ENCODE measurements around the gene TBC1D21. TPM values are rescaled to one million over a fixed set of nuclear protein-coding genes. Genes with fewer than 3 reads are reported as not detected.

Gene TBC1D21, protein sequence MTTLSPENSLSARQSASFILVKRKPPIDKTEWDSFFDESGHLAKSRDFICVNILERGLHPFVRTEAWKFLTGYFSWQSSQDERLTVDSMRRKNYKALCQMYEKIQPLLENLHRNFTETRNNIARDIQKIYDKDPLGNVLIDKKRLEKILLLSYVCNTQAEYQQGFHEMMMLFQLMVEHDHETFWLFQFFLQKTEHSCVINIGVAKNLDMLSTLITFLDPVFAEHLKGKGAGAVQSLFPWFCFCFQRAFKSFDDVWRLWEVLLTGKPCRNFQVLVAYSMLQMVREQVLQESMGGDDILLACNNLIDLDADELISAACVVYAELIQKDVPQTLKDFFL
- not detected for polyA plus RNA-seq
- long read RNA-seq, donor 1: 0 reads
- long read RNA-seq, donor 2: 0 reads
- long read RNA-seq, donor 3: 0 reads
- long read RNA-seq, donor 4: 0 reads
- long read RNA-seq, donor 5: 0 reads
- long read RNA-seq, donor 6: 0 reads
- long read RNA-seq, donor 7: 0 reads
- long read RNA-seq, donor 8: 0 reads
- long read RNA-seq, donor 9: 0 reads
- long read RNA-seq, donor 10: 0 reads

GRCh38 chr15:73873456-73873855, at the start of gene TBC1D21:
TSS of gene TBC1D21 (plus strand) at chr15:73873564. CDS start at chr15:73873710, 146 bp downstream.
- DNase-seq (no peak), FAIRE-seq (no peak)
- 74 to 76% (median 75%) methylated on average over 5 of the region's 5 CpGs for WGBS, 3 donors
- Histone ChIP-seq H3K27ac (ENCODE audit: low read depth in 1 of 3, low read length in 2 of 3) (no peak within 1 kb of the TSS), H3K36me3 (ENCODE audit: control insufficient read depth in 3 of 3, insufficient read depth in 2 of 3, low read depth in 1 of 3, low read length in 3 of 3) (no peaks in the 10 kb centered on the region), H3K9me3 (ENCODE audit: control insufficient read depth in 2 of 2, insufficient read depth in 1 of 2, low read depth in 1 of 2, low read length in 1 of 2) (no peaks in the 10 kb centered on the region), H3K4me3 (ENCODE audit: low read depth in 1 of 3, low read length in 3 of 3) (no peak within 1 kb of the TSS), H3K27me3 (ENCODE audit: control insufficient read depth in 3 of 3, insufficient read depth in 3 of 3, low read length in 3 of 3) (peaks cover 0 to 2% (median 0%) of the 10 kb centered on the region in 3 donors), H3K4me1 (ENCODE audit: control insufficient read depth in 3 of 3, insufficient read depth in 2 of 3, low read depth in 1 of 3, low read length in 2 of 3) (peaks cover 4 to 22% (median 6%) of the 10 kb centered on the region in 3 donors)

- Histone ChIP-seq H3K9me3 (ENCODE audit: control insufficient read depth in 2 of 2, insufficient read depth in 1 of 2, low read depth in 1 of 2, low read length in 1 of 2) (no peaks in the 10 kb centered on the region), H3K4me1 (ENCODE audit: control insufficient read depth in 3 of 3, insufficient read depth in 2 of 3, low read depth in 1 of 3, low read length in 2 of 3) (no peaks in the 10 kb centered on the region), H3K4me3 (ENCODE audit: low read depth in 1 of 3, low read length in 3 of 3) (no peak overlapping the region), H3K27me3 (ENCODE audit: control insufficient read depth in 3 of 3, insufficient read depth in 3 of 3, low read length in 3 of 3) (peaks cover 0 to 12% (median 3%) of the 10 kb centered on the region in 3 donors), H3K36me3 (ENCODE audit: control insufficient read depth in 3 of 3, insufficient read depth in 2 of 3, low read depth in 1 of 3, low read length in 3 of 3) (no peaks in the 10 kb centered on the region), H3K27ac (ENCODE audit: low read depth in 1 of 3, low read length in 2 of 3) (no peak overlapping the region)
- 64 to 74% (median 69%) methylated on average over 3 of the region's 3 CpGs for WGBS, 3 donors
- DNase-seq (no peak), FAIRE-seq (no peak)
These were observed 46.6 kb upstream of the TBC1D21 start for GRCh38 chr15:73826711-73827251.

DNA sequence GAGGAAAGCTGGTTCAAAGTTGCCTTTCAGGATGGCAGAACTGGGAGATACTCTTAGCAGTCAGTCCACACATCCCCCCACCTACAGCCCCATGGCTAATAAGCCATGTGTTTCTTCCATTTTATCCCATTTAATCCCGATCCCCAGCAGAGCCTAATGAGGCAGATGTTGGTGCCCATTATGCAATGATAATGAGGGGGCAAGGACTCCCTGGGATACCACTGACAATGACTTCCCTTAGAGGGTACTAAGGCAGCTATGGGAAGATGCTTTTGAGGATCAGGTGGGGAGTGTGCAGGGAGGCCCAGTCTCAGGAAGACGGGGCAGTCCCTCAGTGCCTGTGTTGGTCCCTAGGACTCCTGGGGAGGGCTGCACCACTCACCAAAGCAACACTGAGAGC, 43.8 kb upstream of the TBC1D21 start:
- H3K4me3 ChIP-seq (ENCODE audit: low read depth in 1 of 3, low read length in 3 of 3): no peak overlapping the region
- H3K27ac ChIP-seq (ENCODE audit: low read depth in 1 of 3, low read length in 2 of 3): no peak overlapping the region
- H3K9me3 ChIP-seq (ENCODE audit: control insufficient read depth in 2 of 2, insufficient read depth in 1 of 2, low read depth in 1 of 2, low read length in 1 of 2): no peaks in the 10 kb centered on the region
- DNase-seq (no peak), FAIRE-seq (no peak)
- peaks cover 0 to 12% (median 7%) of the 10 kb centered on the region in 3 donors for H3K27me3 ChIP-seq (ENCODE audit: control insufficient read depth in 3 of 3, insufficient read depth in 3 of 3, low read length in 3 of 3)
- WGBS, 3 donors: 58 to 70% (median 65%) methylated on average over 2 of the region's 2 CpGs
- no peaks in the 10 kb centered on the region for H3K4me1 ChIP-seq (ENCODE audit: control insufficient read depth in 3 of 3, insufficient read depth in 2 of 3, low read depth in 1 of 3, low read length in 2 of 3)
- no peaks in the 10 kb centered on the region for H3K36me3 ChIP-seq (ENCODE audit: control insufficient read depth in 3 of 3, insufficient read depth in 2 of 3, low read depth in 1 of 3, low read length in 3 of 3)

DNA sequence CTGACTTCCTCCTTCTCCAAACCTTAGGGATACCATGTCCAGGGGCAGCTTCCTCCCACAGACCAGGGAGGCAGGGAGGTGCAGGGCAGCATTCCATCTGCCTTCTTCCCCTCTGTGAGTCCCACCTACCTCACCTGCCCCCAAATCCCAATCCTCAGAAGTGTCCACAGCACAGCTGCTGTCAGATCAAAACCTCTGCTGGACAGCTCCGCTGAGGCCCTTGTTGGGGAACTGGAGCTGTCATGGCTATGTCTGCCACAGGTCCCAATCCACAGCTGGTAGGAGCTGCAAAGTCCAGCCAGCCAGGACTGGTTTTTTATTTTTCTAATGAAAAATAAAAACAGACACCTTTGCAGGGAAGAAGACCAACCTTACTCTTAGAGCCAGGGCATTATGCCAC, 40.7 kb upstream of the TBC1D21 start:
- no peak overlapping the region for H3K4me3 ChIP-seq (ENCODE audit: low read depth in 1 of 3, low read length in 3 of 3)
- no peak for DNase-seq
- H3K36me3 ChIP-seq (ENCODE audit: control insufficient read depth in 3 of 3, insufficient read depth in 2 of 3, low read depth in 1 of 3, low read length in 3 of 3): no peaks in the 10 kb centered on the region
- WGBS, 3 donors: 31 to 50% (median 46%) methylated on average over 1 of the region's 1 CpG
- no peak for FAIRE-seq
- H3K4me1 ChIP-seq (ENCODE audit: control insufficient read depth in 3 of 3, insufficient read depth in 2 of 3, low read depth in 1 of 3, low read length in 2 of 3): no peaks in the 10 kb centered on the region
- no peak overlapping the region for H3K27ac ChIP-seq (ENCODE audit: low read depth in 1 of 3, low read length in 2 of 3)
- H3K27me3 ChIP-seq (ENCODE audit: control insufficient read depth in 3 of 3, insufficient read depth in 3 of 3, low read length in 3 of 3): peaks cover 0 to 13% (median 7%) of the 10 kb centered on the region in 3 donors
- H3K9me3 ChIP-seq (ENCODE audit: control insufficient read depth in 2 of 2, insufficient read depth in 1 of 2, low read depth in 1 of 2, low read length in 1 of 2): no peaks in the 10 kb centered on the region

DNA sequence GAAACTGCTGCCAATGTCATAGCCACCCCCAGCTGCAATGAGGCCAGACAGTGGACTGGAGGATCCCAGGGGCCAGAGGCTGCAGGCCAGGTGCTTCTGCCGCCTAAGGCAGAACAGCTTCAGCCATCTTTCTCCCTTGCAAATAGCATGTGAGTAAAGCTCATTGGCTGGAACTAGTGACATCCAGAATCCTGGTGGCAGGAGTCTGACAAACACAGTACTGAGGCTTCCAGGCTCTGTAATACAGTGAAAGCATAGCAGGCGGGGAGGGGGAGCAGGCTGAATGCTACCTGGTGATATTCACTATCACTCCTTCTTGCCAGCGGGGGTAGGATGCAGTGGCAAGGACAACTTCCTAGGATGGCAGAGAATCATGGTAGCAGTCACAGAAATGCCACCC, 36.5 kb upstream of the TBC1D21 start:
- Histone ChIP-seq H3K27me3 (ENCODE audit: control insufficient read depth in 3 of 3, insufficient read depth in 3 of 3, low read length in 3 of 3) (peaks cover 0 to 18% (median 4%) of the 10 kb centered on the region in 3 donors), H3K27ac (ENCODE audit: low read depth in 1 of 3, low read length in 2 of 3) (no peak overlapping the region), H3K4me3 (ENCODE audit: low read depth in 1 of 3, low read length in 3 of 3) (no peak overlapping the region), H3K9me3 (ENCODE audit: control insufficient read depth in 2 of 2, insufficient read depth in 1 of 2, low read depth in 1 of 2, low read length in 1 of 2) (no peaks in the 10 kb centered on the region), H3K36me3 (ENCODE audit: control insufficient read depth in 3 of 3, insufficient read depth in 2 of 3, low read depth in 1 of 3, low read length in 3 of 3) (no peaks in the 10 kb centered on the region), H3K4me1 (ENCODE audit: control insufficient read depth in 3 of 3, insufficient read depth in 2 of 3, low read depth in 1 of 3, low read length in 2 of 3) (no peaks in the 10 kb centered on the region)
- no peak for FAIRE-seq
- no peak for DNase-seq
- 70 to 83% (median 77%) methylated on average over 3 of the region's 3 CpGs for WGBS, 3 donors

DNA sequence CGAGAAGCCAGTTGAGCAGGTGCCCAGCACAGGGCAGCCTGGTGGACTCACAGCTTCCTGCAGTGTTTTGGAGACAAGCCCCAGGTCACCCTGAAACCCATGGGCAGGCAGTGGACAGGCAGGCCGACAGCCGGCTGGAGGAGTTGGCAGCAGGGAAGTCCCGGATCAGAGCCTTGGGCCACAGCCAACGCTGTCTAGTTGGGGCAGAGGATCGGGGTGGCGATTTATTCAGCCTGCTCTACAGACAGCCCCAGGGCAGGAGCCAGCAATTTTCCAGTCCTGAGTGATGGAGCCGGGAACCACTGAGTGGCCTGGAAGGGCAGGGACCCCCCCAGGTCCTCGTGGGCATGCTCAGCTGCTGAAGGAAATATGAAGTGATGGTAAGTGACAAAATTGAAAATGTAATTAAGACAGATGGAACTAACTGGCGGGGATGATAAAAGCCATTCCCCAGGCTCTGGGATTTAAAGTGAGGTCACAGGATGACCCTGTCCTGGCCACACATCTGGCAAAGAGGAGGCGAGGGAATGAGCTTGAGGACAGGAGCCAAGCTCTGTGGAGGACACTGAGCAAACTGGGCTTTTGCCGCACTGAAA, 34.4 kb upstream of the TBC1D21 start:
- Histone ChIP-seq H3K27me3 (ENCODE audit: control insufficient read depth in 3 of 3, insufficient read depth in 3 of 3, low read length in 3 of 3) (peaks cover 0 to 20% (median 7%) of the 10 kb centered on the region in 3 donors), H3K9me3 (ENCODE audit: control insufficient read depth in 2 of 2, insufficient read depth in 1 of 2, low read depth in 1 of 2, low read length in 1 of 2) (no peaks in the 10 kb centered on the region), H3K27ac (ENCODE audit: low read depth in 1 of 3, low read length in 2 of 3) (no peak overlapping the region), H3K4me1 (ENCODE audit: control insufficient read depth in 3 of 3, insufficient read depth in 2 of 3, low read depth in 1 of 3, low read length in 2 of 3) (no peaks in the 10 kb centered on the region), H3K36me3 (ENCODE audit: control insufficient read depth in 3 of 3, insufficient read depth in 2 of 3, low read depth in 1 of 3, low read length in 3 of 3) (no peaks in the 10 kb centered on the region), H3K4me3 (ENCODE audit: low read depth in 1 of 3, low read length in 3 of 3) (no peak overlapping the region)
- FAIRE-seq (no peak), DNase-seq (no peak)
- WGBS, 3 donors: 28 to 50% (median 38%) methylated on average over 12 of the region's 12 CpGs

DNA sequence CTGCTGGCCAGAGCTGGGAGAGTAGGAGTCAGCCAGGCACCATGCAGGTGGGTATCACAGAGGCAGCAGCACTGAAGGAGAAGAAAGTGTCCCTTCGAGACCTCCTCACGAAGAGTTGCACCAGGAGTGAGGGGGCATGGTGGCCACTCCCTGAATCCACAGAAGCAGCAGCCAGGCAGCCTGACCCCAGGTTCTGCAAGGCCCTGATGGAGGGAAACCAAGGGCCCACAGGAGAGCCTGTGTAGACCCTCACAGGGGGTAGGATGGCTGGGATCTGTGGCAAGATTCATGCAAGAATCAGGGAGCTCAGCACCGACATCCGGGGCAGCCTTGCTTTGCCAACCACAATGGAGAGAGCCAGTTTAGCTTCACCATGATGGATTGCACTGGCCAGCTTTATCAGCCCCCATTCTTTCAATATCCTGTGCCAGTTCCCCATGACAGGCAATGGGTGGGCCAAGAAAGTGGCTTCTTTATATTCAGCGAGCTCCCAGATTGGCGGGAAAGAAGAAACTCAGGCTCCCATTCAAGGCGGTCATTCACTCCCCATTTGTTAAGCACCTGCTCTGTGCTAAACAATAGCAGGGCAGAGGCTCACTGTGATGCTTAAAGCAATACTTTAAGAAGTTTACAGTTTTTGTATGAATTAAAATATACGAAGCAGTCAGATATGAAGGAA, 33.5 kb upstream of the TBC1D21 start:
- DNase-seq: no peak
- H3K4me1 ChIP-seq (ENCODE audit: control insufficient read depth in 3 of 3, insufficient read depth in 2 of 3, low read depth in 1 of 3, low read length in 2 of 3): no peaks in the 10 kb centered on the region
- H3K9me3 ChIP-seq (ENCODE audit: control insufficient read depth in 2 of 2, insufficient read depth in 1 of 2, low read depth in 1 of 2, low read length in 1 of 2): no peaks in the 10 kb centered on the region
- FAIRE-seq: no peak
- no peak overlapping the region for H3K27ac ChIP-seq (ENCODE audit: low read depth in 1 of 3, low read length in 2 of 3)
- no peaks in the 10 kb centered on the region for H3K36me3 ChIP-seq (ENCODE audit: control insufficient read depth in 3 of 3, insufficient read depth in 2 of 3, low read depth in 1 of 3, low read length in 3 of 3)
- 85 to 86% (median 85%) methylated on average over 8 of the region's 8 CpGs for WGBS, 3 donors
- peaks cover 0 to 20% (median 7%) of the 10 kb centered on the region in 3 donors for H3K27me3 ChIP-seq (ENCODE audit: control insufficient read depth in 3 of 3, insufficient read depth in 3 of 3, low read length in 3 of 3)
- H3K4me3 ChIP-seq (ENCODE audit: low read depth in 1 of 3, low read length in 3 of 3): no peak overlapping the region

DNA sequence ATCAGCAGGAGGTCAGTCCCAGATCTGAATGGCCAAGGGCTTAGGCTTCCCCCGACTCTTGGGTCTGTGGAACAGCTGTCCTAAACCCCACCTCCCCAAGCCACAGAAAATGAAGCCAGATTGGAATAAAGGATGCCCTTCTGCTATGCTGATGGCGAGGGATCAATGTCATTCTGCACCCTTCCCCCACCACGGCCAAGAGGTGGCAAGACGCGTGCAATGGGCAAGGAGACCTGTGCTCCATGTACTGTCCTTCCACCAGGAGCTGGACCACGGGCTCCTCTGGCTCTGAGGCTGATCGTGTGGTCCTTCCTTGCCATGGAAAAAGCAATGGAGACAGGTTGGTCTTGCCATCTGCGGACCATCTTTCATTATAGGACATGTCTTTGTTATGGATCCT, 32.6 kb upstream of the TBC1D21 start:
- no peak overlapping the region for H3K27ac ChIP-seq (ENCODE audit: low read depth in 1 of 3, low read length in 2 of 3)
- no peak overlapping the region for H3K4me3 ChIP-seq (ENCODE audit: low read depth in 1 of 3, low read length in 3 of 3)
- H3K27me3 ChIP-seq (ENCODE audit: control insufficient read depth in 3 of 3, insufficient read depth in 3 of 3, low read length in 3 of 3): peaks cover 0 to 20% (median 7%) of the 10 kb centered on the region in 3 donors
- no peak for DNase-seq
- FAIRE-seq: no peak
- no peaks in the 10 kb centered on the region for H3K36me3 ChIP-seq (ENCODE audit: control insufficient read depth in 3 of 3, insufficient read depth in 2 of 3, low read depth in 1 of 3, low read length in 3 of 3)
- no peaks in the 10 kb centered on the region for H3K9me3 ChIP-seq (ENCODE audit: control insufficient read depth in 2 of 2, insufficient read depth in 1 of 2, low read depth in 1 of 2, low read length in 1 of 2)
- no peaks in the 10 kb centered on the region for H3K4me1 ChIP-seq (ENCODE audit: control insufficient read depth in 3 of 3, insufficient read depth in 2 of 3, low read depth in 1 of 3, low read length in 2 of 3)
- WGBS, 3 donors: 69 to 83% (median 77%) methylated on average over 8 of the region's 8 CpGs

Measured in small intestine (tissue), 16 donors.